Astrocyte of the spinal cord (primary cell): ENCODE data around the gene DENND1A.
"Not testable (repeated sequence)": the region's sequence is repeated elsewhere in the genome, so short reads cannot be mapped to it uniquely, and the experiment has no call there.

ENCODE experiments used
- DNase-seq: peaks from one replicate; pipeline ENCODE4 v3.0.0; 2011; ENCODE audit warnings: low read depth, low spot score
- H3K4me3 ChIP-seq: 2 replicates; pipeline ENCODE4 v1.5.1; 2011; ENCODE audit warnings: low read depth, mild to moderate bottlenecking, low read length, moderate library complexity
- CTCF ChIP-seq: IDR thresholded peaks from 2 replicates; pipeline ENCODE4 v1.5.1; 2012; ENCODE audit warnings: low read depth, mild to moderate bottlenecking, low read length, inconsistent platforms
- in situ Hi-C: cut with HindIII; loops from 2 replicates; pipeline ENCODE4 v1.10.0; 2017; ENCODE audit warnings: low sequenced_read_pairs

The DENND1A gene

GRCh38 chr9:123401879-123402513, 527.9 kb downstream of the DENND1A start:
- peak; percentile 54 for DNase-seq
- peak; percentile 89 for TF ChIP-seq CTCF

GRCh38 chr9:123400926-123401503, 528.9 kb downstream of the DENND1A start:
- in situ Hi-C loops = no loop called here
- H3K4me3 ChIP-seq = no peak overlapping the region
- TF ChIP-seq CTCF = no peak
- DNase-seq = no peak

More at GRCh38 chr9:123401879-123402513, 527.9 kb downstream of the DENND1A start:
- no peak overlapping the region for H3K4me3 ChIP-seq
- in situ Hi-C loops = no loop called here

GRCh38 chr9:123399803-123400378, 530.0 kb downstream of the DENND1A start:
- in situ Hi-C loops = no loop called here
- peak; percentile 67 for TF ChIP-seq CTCF
- no peak for DNase-seq
- no peak overlapping the region for H3K4me3 ChIP-seq

GRCh38 chr9:123398938-123399337, 531.0 kb downstream of the DENND1A start:
- H3K4me3 ChIP-seq, in situ Hi-C loops, DNase-seq: not testable (repeated sequence)

GRCh38 chr9:123397975-123398374, 532.0 kb downstream of the DENND1A start:
- in situ Hi-C loops = no loop called here
- no peak for TF ChIP-seq CTCF
- no peak overlapping the region for H3K4me3 ChIP-seq
- DNase-seq = no peak

- no peak for DNase-seq
- TF ChIP-seq CTCF = no peak
- H3K4me3 ChIP-seq = no peak overlapping the region
- in situ Hi-C loops = no loop called here
Measured at GRCh38 chr9:123395689-123396511, 534.0 kb downstream of the DENND1A start.
